Ectodermal cell (in vitro differentiated cells): ENCODE measurements around the gene COL28A1.

ENCODE experiments used
- H3K27ac ChIP-seq: 2 replicates; pipeline ENCODE4 v1.7.0; 2013; ENCODE audit warnings: mild to moderate bottlenecking, low read depth, low read length; ENCODE audit not compliant: insufficient read depth, poor library complexity, severe bottlenecking
- H3K27me3 ChIP-seq: 2 replicates; pipeline ENCODE4 v1.7.0; 2013; ENCODE audit warnings: mild to moderate bottlenecking, low read length; ENCODE audit not compliant: insufficient read depth, control insufficient read depth, poor library complexity, severe bottlenecking
- H3K36me3 ChIP-seq: one replicate; pipeline ENCODE4 v1.7.0; 2013; ENCODE audit warnings: low read length; ENCODE audit not compliant: control insufficient read depth, insufficient read depth
- H3K4me1 ChIP-seq: one replicate; pipeline ENCODE4 v1.7.0; 2013; ENCODE audit warnings: low read length; ENCODE audit not compliant: control insufficient read depth, insufficient read depth
- H3K4me3 ChIP-seq: 2 replicates; pipeline ENCODE4 v1.7.0; 2013; ENCODE audit warnings: low read depth, low read length, control low read depth; ENCODE audit not compliant: insufficient read depth
- H3K9me3 ChIP-seq: 2 replicates; pipeline ENCODE4 v1.7.0; 2013; ENCODE audit warnings: mild to moderate bottlenecking, low read length, moderate library complexity; ENCODE audit not compliant: control insufficient read depth
- WGBS, 2 experiments: methylation state at CpG; one replicate each; pipeline ENCODE4 v1.1.7; 2013; ENCODE audit warnings: missing lambda C conversion rate in 2 of 2; 5-methylcytosine and 5-hydroxymethylcytosine counted together

COL28A1 gene

DNA sequence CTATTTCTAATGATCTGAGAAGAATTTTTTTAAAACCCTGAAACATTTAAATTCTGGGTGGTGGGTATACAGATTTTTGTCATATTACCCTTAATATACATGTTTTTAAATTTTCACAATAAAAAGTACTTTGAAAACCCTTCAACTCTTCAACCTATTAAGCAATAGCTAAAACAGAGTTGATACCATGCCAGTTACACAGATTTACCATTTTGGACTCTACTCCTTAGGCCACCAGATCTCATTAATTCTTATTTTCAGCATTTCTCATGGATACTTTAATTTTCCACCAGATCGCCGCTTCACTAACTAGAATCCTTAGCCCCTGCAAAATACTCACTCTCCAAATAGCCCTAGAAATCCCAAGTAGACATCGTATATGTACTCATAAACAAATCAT, 12.7 kb upstream of the COL28A1 start:
- H3K27ac ChIP-seq: no peak overlapping the region
- 96 to 99% methylated on average over 3 of the region's 3 CpGs for WGBS, 2 experiments
- no peak overlapping the region for H3K4me3 ChIP-seq
- H3K27me3 ChIP-seq: no peaks in the 10 kb centered on the region
- H3K9me3 ChIP-seq: no peaks in the 10 kb centered on the region
- H3K4me1 ChIP-seq: no peaks in the 10 kb centered on the region
- no peaks in the 10 kb centered on the region for H3K36me3 ChIP-seq

- no peak overlapping the region for H3K4me3 ChIP-seq
- no peaks in the 10 kb centered on the region for H3K27me3 ChIP-seq
- H3K4me1 ChIP-seq: no peaks in the 10 kb centered on the region
- no peaks in the 10 kb centered on the region for H3K9me3 ChIP-seq
- no peaks in the 10 kb centered on the region for H3K36me3 ChIP-seq
- 92 to 93% methylated on average over 4 of the region's 4 CpGs for WGBS, 2 experiments
- H3K27ac ChIP-seq: no peak overlapping the region
Observed at GRCh38 chr7:7542251-7542835, 6.7 kb upstream of the COL28A1 start.

DNA sequence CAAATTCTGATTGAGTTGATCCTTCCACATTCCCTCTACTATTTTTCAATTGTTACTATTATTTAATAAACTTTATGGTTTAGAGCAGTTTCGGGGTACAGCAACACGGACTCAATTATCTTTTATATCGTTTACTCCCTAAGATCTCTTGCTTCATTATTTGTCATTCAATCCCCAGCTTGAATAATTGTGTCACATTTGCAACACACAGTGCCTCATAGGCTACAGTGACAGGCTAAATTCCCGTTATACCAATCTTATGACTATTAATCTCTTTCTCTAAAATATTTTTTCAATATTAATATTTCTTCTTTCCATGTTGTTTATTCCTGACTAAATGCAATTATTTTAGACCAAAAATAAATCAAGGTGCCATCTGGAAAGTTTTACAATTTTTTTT, 4.0 kb upstream of the COL28A1 start:
- Histone ChIP-seq H3K4me1 (no peaks in the 10 kb centered on the region), H3K36me3 (no peaks in the 10 kb centered on the region), H3K9me3 (no peaks in the 10 kb centered on the region), H3K4me3 (no peak overlapping the region), H3K27me3 (no peaks in the 10 kb centered on the region), H3K27ac (no peak overlapping the region)
- WGBS, 2 experiments: 95 to 99% methylated on average over 4 of the region's 4 CpGs

GRCh38 chr7:7539152-7539551, 3.5 kb upstream of the COL28A1 start:
- Histone ChIP-seq H3K4me3 (no peak overlapping the region), H3K4me1 (no peaks in the 10 kb centered on the region), H3K27me3 (no peaks in the 10 kb centered on the region), H3K9me3 (no peaks in the 10 kb centered on the region), H3K27ac (no peak overlapping the region), H3K36me3 (no peaks in the 10 kb centered on the region)
- whole genome bisulfite sequencing, 2 experiments: 94 to 100% methylated on average over 3 to 4 of the region's 4 CpGs

GRCh38 chr7:7537711-7538110, 2.0 kb upstream of the COL28A1 start:
- 92 to 97% methylated on average over 2 of the region's 2 CpGs for WGBS, 2 experiments

GRCh38 chr7:7536396-7537019, 835 bp upstream of the COL28A1 start:
- Histone ChIP-seq H3K9me3 (no peaks in the 10 kb centered on the region), H3K36me3 (no peaks in the 10 kb centered on the region), H3K4me3 (no peak overlapping the region), H3K27ac (no peak overlapping the region), H3K4me1 (no peaks in the 10 kb centered on the region), H3K27me3 (no peaks in the 10 kb centered on the region)
- 93 to 98% methylated on average over 3 to 5 of the region's 5 CpGs for WGBS, 2 experiments

More at GRCh38 chr7:7537711-7538110, 2.0 kb upstream of the COL28A1 start:
- Histone ChIP-seq H3K27me3 (no peaks in the 10 kb centered on the region), H3K9me3 (no peaks in the 10 kb centered on the region), H3K4me1 (no peaks in the 10 kb centered on the region), H3K4me3 (no peak overlapping the region), H3K36me3 (no peaks in the 10 kb centered on the region), H3K27ac (no peak overlapping the region)

DNA sequence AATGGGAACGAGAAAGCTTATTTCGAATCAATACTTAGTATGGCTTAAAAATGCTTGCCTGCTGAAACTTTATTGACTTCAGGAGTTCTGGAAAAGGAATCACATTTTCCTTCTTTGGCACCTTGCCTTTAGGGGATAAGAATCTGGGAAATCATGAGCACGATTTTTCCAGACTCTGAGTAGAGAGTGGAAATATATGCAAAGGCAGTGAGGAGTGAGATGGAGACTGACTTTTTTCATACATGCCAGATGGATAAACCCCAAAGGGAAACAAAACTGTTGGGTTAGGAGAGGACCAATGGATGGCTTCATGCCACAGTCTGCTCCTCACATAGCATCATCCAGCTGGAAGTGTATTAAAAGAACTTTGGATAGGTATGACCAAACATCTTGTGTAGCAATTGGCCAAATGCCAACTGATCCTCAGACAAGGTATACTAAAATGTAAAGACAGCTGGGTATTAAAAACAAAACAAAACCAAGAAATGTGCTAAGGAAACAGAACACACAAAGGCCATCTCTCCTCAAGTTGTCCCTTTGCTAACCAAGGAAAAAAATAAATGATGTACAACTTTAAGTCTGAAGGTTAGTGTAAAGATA, 1.7 kb downstream of the COL28A1 start:
- H3K9me3 ChIP-seq: no peaks in the 10 kb centered on the region
- no peaks in the 10 kb centered on the region for H3K4me1 ChIP-seq
- 84 to 94% methylated on average over 3 of the region's 3 CpGs for WGBS, 2 experiments
- no peak overlapping the region for H3K27ac ChIP-seq
- no peaks in the 10 kb centered on the region for H3K27me3 ChIP-seq
- H3K36me3 ChIP-seq: no peaks in the 10 kb centered on the region
- H3K4me3 ChIP-seq: no peak overlapping the region

- Histone ChIP-seq H3K27me3 (no peaks in the 10 kb centered on the region), H3K4me3 (no peak overlapping the region), H3K4me1 (no peaks in the 10 kb centered on the region), H3K27ac (no peak overlapping the region), H3K9me3 (no peaks in the 10 kb centered on the region), H3K36me3 (no peaks in the 10 kb centered on the region)
- WGBS, 2 experiments: 95 to 96% methylated on average over 4 of the region's 4 CpGs
Observed at GRCh38 chr7:7529328-7529727, 6.3 kb downstream of the COL28A1 start.

GRCh38 chr7:7527047-7527446, 8.6 kb downstream of the COL28A1 start:
- H3K4me3 ChIP-seq: no peak overlapping the region
- no peaks in the 10 kb centered on the region for H3K9me3 ChIP-seq
- no peaks in the 10 kb centered on the region for H3K4me1 ChIP-seq
- H3K27ac ChIP-seq: no peak overlapping the region
- no peaks in the 10 kb centered on the region for H3K36me3 ChIP-seq
- H3K27me3 ChIP-seq: no peaks in the 10 kb centered on the region
- WGBS, 2 experiments: 94 to 95% methylated on average over 3 of the region's 3 CpGs

GRCh38 chr7:7526006-7526405, 9.7 kb downstream of the COL28A1 start:
- no peak overlapping the region for H3K27ac ChIP-seq
- no peaks in the 10 kb centered on the region for H3K36me3 ChIP-seq
- 98 to 100% methylated on average over 1 to 2 of the region's 2 CpGs for WGBS, 2 experiments
- no peaks in the 10 kb centered on the region for H3K27me3 ChIP-seq
- no peak overlapping the region for H3K4me3 ChIP-seq
- no peaks in the 10 kb centered on the region for H3K9me3 ChIP-seq
- H3K4me1 ChIP-seq: no peaks in the 10 kb centered on the region
